GM06990 (cell line): ENCODE data around the gene ZNF700.

Experiments
- DNase-seq: peaks from one replicate; pipeline ENCODE4 v3.0.0-alpha.2; 2011; ENCODE audit not compliant: insufficient read length; ENCODE audit errors: extremely low read depth
- H3K27me3 ChIP-seq: replicated peaks from 2 replicates; pipeline ENCODE4 v1.6.0; 2011; ENCODE audit warnings: low read length; ENCODE audit not compliant: control insufficient read depth, insufficient read depth
- H3K36me3 ChIP-seq: 2 replicates; pipeline ENCODE4 v1.5.1; 2011; ENCODE audit warnings: low read length; ENCODE audit not compliant: control insufficient read depth, insufficient read depth
- H3K4me3 ChIP-seq: replicated peaks from 2 replicates; pipeline ENCODE4 v1.5.1; 2011; ENCODE audit warnings: low read depth, mild to moderate bottlenecking, control low read depth, low read length
- CTCF ChIP-seq: IDR thresholded peaks from 2 replicates; pipeline ENCODE4 v1.5.1; 2011; ENCODE audit warnings: low read length, control low read depth, mild to moderate bottlenecking, inconsistent platforms; ENCODE audit not compliant: insufficient read depth, poor library complexity, severe bottlenecking

The ZNF700 gene

GRCh38 chr19:11950312-11950711 is 25.4 kb downstream of the ZNF700 start:
- H3K36me3 ChIP-seq: peaks cover 17% of the 10 kb centered on the region

GRCh38 chr19:11963566-11964355 is 38.9 kb downstream of the ZNF700 start:
- Histone ChIP-seq H3K36me3 (no peaks in the 10 kb centered on the region), H3K4me3 (no peak overlapping the region), H3K27me3 (no peaks in the 10 kb centered on the region)
- peak; percentile 56 for DNase-seq
- TF ChIP-seq CTCF: peak; percentile 84

More at GRCh38 chr19:11950312-11950711, 25.4 kb downstream of the ZNF700 start:
- Histone ChIP-seq H3K4me3 (no peak overlapping the region), H3K27me3 (no peaks in the 10 kb centered on the region)
- no peak for TF ChIP-seq CTCF
- no peak for DNase-seq

GRCh38 chr19:11964496-11964857 is 39.6 kb downstream of the ZNF700 start:
- H3K36me3 ChIP-seq: no peaks in the 10 kb centered on the region
- no peak for DNase-seq
- H3K4me3 ChIP-seq: peak overlapping the region; percentile 76
- TF ChIP-seq CTCF: peak; percentile 18
- no peaks in the 10 kb centered on the region for H3K27me3 ChIP-seq

GRCh38 chr19:11964858-11965645 is 40.1 kb downstream of the ZNF700 start, which contains the start of gene ZNF763:
Gene ZNF763, plus strand, starts transcription at chr19:11965040. Its CDS starts 169 bp downstream, at chr19:11965209.
- Histone ChIP-seq H3K36me3 (no peaks in the 10 kb centered on the region), H3K4me3 (peak within 1 kb of the TSS; percentile 76), H3K27me3 (no peaks in the 10 kb centered on the region)
- peak; percentile 84 for DNase-seq
- TF ChIP-seq CTCF: no peak

GRCh38 chr19:11970174-11970573 is 45.3 kb downstream of the ZNF700 start:
- Histone ChIP-seq H3K36me3 (no peaks in the 10 kb centered on the region), H3K4me3 (no peak overlapping the region), H3K27me3 (no peaks in the 10 kb centered on the region)
- TF ChIP-seq CTCF: no peak
- no peak for DNase-seq
